Keratinocyte (primary cell): ENCODE measurements around the gene FGFBP2. TPM values are rescaled to one million over a fixed set of nuclear protein-coding genes. Genes with fewer than 3 reads are reported as not detected.

Experiments used
- DNase-seq: peaks from one replicate; pipeline ENCODE4 v3.0.0-alpha.2; 2011; ENCODE audit warnings: low read depth, missing footprints, low spot score
- FAIRE-seq: peaks from 2 replicates; lab custom pipeline; 2011; peaks lifted over from hg19 to GRCh38; lab: Jason Lieb, UNC
- H2AFZ ChIP-seq: 2 replicates; pipeline ENCODE4 v1.6.0; 2012; ENCODE audit warnings: low read length, control low read depth, inconsistent platforms; ENCODE audit not compliant: control insufficient read depth
- H3K27ac ChIP-seq: 2 replicates; pipeline ENCODE4 v1.5.1; 2011; ENCODE audit warnings: low read length; ENCODE audit not compliant: control insufficient read depth, insufficient read depth
- H3K27me3 ChIP-seq: 3 replicates; pipeline ENCODE4 v1.6.0; 2011; ENCODE audit warnings: low read length; ENCODE audit not compliant: control insufficient read depth, insufficient read depth; ENCODE audit errors: extremely low read depth
- H3K36me3 ChIP-seq, 2 experiments: 2 replicates in 1 of 2; 3 replicates in 1 of 2; pipeline ENCODE4 v1.5.1; 2011; ENCODE audit warnings: low read length in 2 of 2, mild to moderate bottlenecking in 1 of 2; ENCODE audit not compliant: control insufficient read depth in 2 of 2, insufficient read depth in 2 of 2; ENCODE audit errors: extremely low read depth in 1 of 2
- H3K4me1 ChIP-seq: 3 replicates; pipeline ENCODE4 v1.5.1; 2011; ENCODE audit warnings: low read length; ENCODE audit not compliant: control insufficient read depth, insufficient read depth; ENCODE audit errors: extremely low read depth
- H3K4me2 ChIP-seq: 3 replicates; pipeline ENCODE4 v1.6.0; 2011; ENCODE audit warnings: low read depth, low read length; ENCODE audit not compliant: control insufficient read depth, insufficient read depth; ENCODE audit errors: extremely low read depth
- H3K4me3 ChIP-seq, 3 experiments: fragments of 200-600 bp in 1 of 3; sonication (generic) in 1 of 3; 2 replicates in 2 of 3; 3 replicates in 1 of 3; pipeline ENCODE4 v1.5.1; 2011 to 2016; ENCODE audit warnings: low read length in 3 of 3, mild to moderate bottlenecking in 3 of 3, control low read depth in 2 of 3, inconsistent platforms in 1 of 3, low read depth in 1 of 3, mixed read lengths in 1 of 3, mixed run types in 1 of 3, moderate library complexity in 1 of 3; ENCODE audit not compliant: control insufficient read depth in 2 of 3, insufficient read depth in 2 of 3; ENCODE audit errors: extremely low read depth in 1 of 3
- H3K79me2 ChIP-seq: 2 replicates; pipeline ENCODE4 v1.6.0; 2012; ENCODE audit warnings: low read length; ENCODE audit not compliant: control insufficient read depth, insufficient read depth
- H3K9ac ChIP-seq: 3 replicates; pipeline ENCODE4 v1.6.0; 2011; ENCODE audit warnings: low read length; ENCODE audit not compliant: control insufficient read depth, insufficient read depth; ENCODE audit errors: extremely low read depth
- H3K9me1 ChIP-seq: 3 replicates; pipeline ENCODE4 v1.6.0; 2011; ENCODE audit warnings: low read length; ENCODE audit not compliant: control insufficient read depth, insufficient read depth; ENCODE audit errors: extremely low read depth
- H3K9me3 ChIP-seq: 2 replicates; pipeline ENCODE4 v1.5.1; 2012; ENCODE audit warnings: low read depth, low read length; ENCODE audit not compliant: control insufficient read depth
- H4K20me1 ChIP-seq: 3 replicates; pipeline ENCODE4 v1.6.0; 2011; ENCODE audit warnings: low read length; ENCODE audit not compliant: control insufficient read depth, insufficient read depth; ENCODE audit errors: extremely low read depth
- EZH2 ChIP-seq: IDR thresholded peaks from one replicate; pipeline ENCODE4 v1.6.1; 2012; ENCODE audit warnings: inconsistent platforms, mild to moderate bottlenecking, low read length, moderate library complexity
- dilution Hi-C: fragments of 300-500 bp; cut with MboI; formaldehyde crosslinking; loops from one replicate; pipeline ENCODE4 v1.7.0; 2020; ENCODE audit warnings: low sequenced_read_pairs; ENCODE audit not compliant: extremely low pct_ligation_motif_present
- polyA plus RNA-seq, 5 experiments: library from polyadenylated mRNA; depleted of rRNA in 3 of 5; stranded (reverse) in 3 of 5; stranded (forward) in 1 of 5; unstranded in 1 of 5; fragments of >200 nt; gene quantifications; 1 replicate in 1 of 5; 2 replicates in 3 of 5; 3 replicates in 1 of 5; pipeline versions ENCODE4 v1.2.1 to v1.2.3, GENCODE V29; 2011 to 2012; ENCODE audit warnings: missing spikeins in 2 of 5, low read depth in 1 of 5, low replicate concordance in 1 of 5
- TF ChIP-seq, protein P1 (sequence below), 3 experiments: IDR thresholded peaks in 1 of 3; conservative IDR thresholded peaks in 1 of 3; optimal IDR thresholded peaks in 1 of 3; 2 replicates in 2 of 3; 3 replicates in 1 of 3; pipeline versions ENCODE3 to v1.5.1; 2011; ENCODE audit warnings: low read length in 3 of 3, mild to moderate bottlenecking in 3 of 3, moderate library complexity in 2 of 3, control low read depth in 1 of 3, inconsistent platforms in 1 of 3; ENCODE audit not compliant: insufficient read depth in 2 of 3; ENCODE audit errors: extremely low read depth in 1 of 3

The FGFBP2 gene
- polyA plus RNA-seq, 1 donor (not counting 4 experiments of a cell fraction or from before 2014, with no cell fraction given): not detected

DNA sequence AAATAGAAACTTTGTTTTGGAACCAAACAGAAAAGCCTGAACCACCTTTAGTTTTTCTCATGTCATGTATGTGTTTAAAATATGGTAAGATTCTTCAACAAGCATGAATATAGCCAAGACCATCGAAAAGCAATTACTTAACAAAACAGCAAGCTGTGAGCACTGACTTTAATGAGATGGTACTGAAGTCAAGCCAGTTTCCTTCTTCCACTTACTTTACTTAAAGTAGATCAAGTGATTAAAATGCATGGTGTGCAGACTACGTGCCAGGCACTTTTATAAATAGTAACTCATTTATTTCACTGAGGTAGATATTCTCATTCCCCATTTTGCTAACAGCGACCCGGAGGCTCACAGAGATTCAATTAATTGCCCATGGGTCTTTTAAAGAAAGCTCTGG, 46.2 kb upstream of the FGFBP2 start:
- FAIRE-seq: no peak
- no peaks in the 10 kb centered on the region for H3K9me1 ChIP-seq
- H3K4me3 ChIP-seq: no peak overlapping the region
- no peaks in the 10 kb centered on the region for H3K79me2 ChIP-seq
- H3K4me1 ChIP-seq: no peaks in the 10 kb centered on the region
- no peaks in the 10 kb centered on the region for H3K9me3 ChIP-seq
- no peak for DNase-seq
- H3K9ac ChIP-seq: no peak overlapping the region
- H3K36me3 ChIP-seq: no peaks in the 10 kb centered on the region
- H3K4me2 ChIP-seq: no peak overlapping the region
- H3K27ac ChIP-seq: no peak overlapping the region
- no peaks in the 10 kb centered on the region for H4K20me1 ChIP-seq
- TF ChIP-seq, protein P1, sequence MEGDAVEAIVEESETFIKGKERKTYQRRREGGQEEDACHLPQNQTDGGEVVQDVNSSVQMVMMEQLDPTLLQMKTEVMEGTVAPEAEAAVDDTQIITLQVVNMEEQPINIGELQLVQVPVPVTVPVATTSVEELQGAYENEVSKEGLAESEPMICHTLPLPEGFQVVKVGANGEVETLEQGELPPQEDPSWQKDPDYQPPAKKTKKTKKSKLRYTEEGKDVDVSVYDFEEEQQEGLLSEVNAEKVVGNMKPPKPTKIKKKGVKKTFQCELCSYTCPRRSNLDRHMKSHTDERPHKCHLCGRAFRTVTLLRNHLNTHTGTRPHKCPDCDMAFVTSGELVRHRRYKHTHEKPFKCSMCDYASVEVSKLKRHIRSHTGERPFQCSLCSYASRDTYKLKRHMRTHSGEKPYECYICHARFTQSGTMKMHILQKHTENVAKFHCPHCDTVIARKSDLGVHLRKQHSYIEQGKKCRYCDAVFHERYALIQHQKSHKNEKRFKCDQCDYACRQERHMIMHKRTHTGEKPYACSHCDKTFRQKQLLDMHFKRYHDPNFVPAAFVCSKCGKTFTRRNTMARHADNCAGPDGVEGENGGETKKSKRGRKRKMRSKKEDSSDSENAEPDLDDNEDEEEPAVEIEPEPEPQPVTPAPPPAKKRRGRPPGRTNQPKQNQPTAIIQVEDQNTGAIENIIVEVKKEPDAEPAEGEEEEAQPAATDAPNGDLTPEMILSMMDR (optimal IDR thresholded peaks at IDR 0.05 in 1 of 3, IDR thresholded peaks at IDR 0.05 in 1 of 3, conservative IDR thresholded peaks at IDR 0.05 in 1 of 3; ENCODE audit: extremely low read depth in 1 of 3, insufficient read depth in 2 of 3, low read length in 3 of 3): no peak
- TF ChIP-seq EZH2: no peak
- peaks cover 8% of the 10 kb centered on the region for H3K27me3 ChIP-seq
- H2AFZ ChIP-seq: no peak overlapping the region
- dilution Hi-C loops: no loop called here

DNA sequence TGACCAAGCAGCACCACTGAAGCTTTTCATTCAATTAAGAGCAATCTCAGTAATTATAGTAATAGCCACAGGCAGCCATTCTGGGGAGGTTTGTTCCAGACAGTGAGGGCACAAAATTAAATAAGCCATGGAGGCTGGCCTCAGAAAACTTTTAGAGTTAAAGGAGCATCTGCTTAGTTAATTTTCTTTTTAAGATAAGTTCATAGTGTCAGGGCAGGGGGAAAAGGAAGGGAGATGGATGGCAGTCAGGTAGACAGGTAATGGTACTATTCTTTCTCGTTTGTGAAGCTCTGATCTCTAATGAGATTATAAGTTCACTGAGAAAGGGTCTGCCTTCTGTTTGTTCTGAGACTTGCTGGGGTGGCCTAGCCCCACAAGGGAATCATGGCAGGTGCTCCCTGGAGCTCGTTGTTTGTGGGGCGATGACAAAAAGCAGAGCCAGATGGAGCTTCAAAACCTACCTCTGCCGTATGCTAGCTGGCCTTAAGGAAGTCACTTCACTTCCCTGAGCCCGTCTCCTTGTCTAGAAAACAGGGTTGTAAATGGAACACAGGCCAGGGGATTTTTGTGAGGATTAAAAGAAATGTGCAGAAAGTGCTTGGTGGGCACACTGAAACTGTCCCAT, 44.6 kb upstream of the FGFBP2 start:
- FAIRE-seq: no peak
- H3K9me1 ChIP-seq: no peaks in the 10 kb centered on the region

More for the DNA sequence above, 44.6 kb upstream of the FGFBP2 start:
- Histone ChIP-seq H2AFZ (no peak overlapping the region), H3K9ac (no peak overlapping the region), H4K20me1 (no peaks in the 10 kb centered on the region), H3K79me2 (no peaks in the 10 kb centered on the region), H3K9me3 (no peaks in the 10 kb centered on the region), H3K4me3 (no peak overlapping the region), H3K4me2 (no peak overlapping the region), H3K36me3 (no peaks in the 10 kb centered on the region), H3K4me1 (no peaks in the 10 kb centered on the region), H3K27me3 (peaks cover 14% of the 10 kb centered on the region), H3K27ac (no peak overlapping the region)
- TF ChIP-seq, protein P1 (optimal IDR thresholded peaks at IDR 0.05 in 1 of 3, IDR thresholded peaks at IDR 0.05 in 1 of 3, conservative IDR thresholded peaks at IDR 0.05 in 1 of 3; ENCODE audit: extremely low read depth in 1 of 3, insufficient read depth in 2 of 3, low read length in 3 of 3): no peak
- no peak for TF ChIP-seq EZH2
- DNase-seq: no peak
- dilution Hi-C loops: no loop called here
